Measurements from ENCODE around the gene TMC7. TPM values are rescaled to one million over a fixed set of nuclear protein-coding genes. Genes with fewer than 3 reads are reported as not detected.

The TMC7 gene
- total RNA-seq, 1 experiment from 2014 or later = 4.3 TPM

- no peak overlapping the region for H2BK120ac ChIP-seq (ENCODE audit: low read depth, low read length, poor library complexity, severe bottlenecking)
- Mint-ChIP-seq H3K4me3 (no peak overlapping the region), H3K27ac (no peak overlapping the region), H3K4me1 (peaks cover 0 to 6% of the 10 kb centered on the region in 2 experiments; a peak in 2 of 4 replicates), H3K9me3 (no peaks in the 10 kb centered on the region), H3K36me3 (ENCODE audit: insufficient read depth in 1 of 3, low read depth in 3 of 3) (peaks cover 0 to 41% (median 28%) of the 10 kb centered on the region in 3 experiments; a peak in 5 of 7 replicates), H3K27me3 (ENCODE audit: low read depth) (no peaks in the 10 kb centered on the region)
- H4K20me1 ChIP-seq (ENCODE audit: control insufficient read depth, insufficient read depth, insufficient read length) = no peaks in the 10 kb centered on the region
- H3K4me2 ChIP-seq (ENCODE audit: insufficient read depth, insufficient read length, low read length) = no peak overlapping the region
- no peak overlapping the region for H3K9ac ChIP-seq (ENCODE audit: extremely low read depth, insufficient read length, low read length)
- no peak overlapping the region for H2AK5ac ChIP-seq (ENCODE audit: insufficient read length, low read length)
- H3K4ac ChIP-seq (ENCODE audit: low read depth, low read length) = no peak overlapping the region
- no peak overlapping the region for H3K18ac ChIP-seq (ENCODE audit: insufficient read length, low read depth, low read length)
- H3K27ac ChIP-seq (ENCODE audit: insufficient read length, low read depth, low read length) = no peak overlapping the region
- no peaks in the 10 kb centered on the region for H3K27me3 ChIP-seq (ENCODE audit: insufficient read depth, low read length)
- H3K4me1 ChIP-seq (ENCODE audit: insufficient read depth, low read length) = no peaks in the 10 kb centered on the region
- no peaks in the 10 kb centered on the region for H3K79me2 ChIP-seq (ENCODE audit: insufficient read depth, low read length)
- DNase-seq = no peak
- no peak for TF ChIP-seq CTCF (conservative IDR thresholded peaks at IDR 0.05)
- no peak overlapping the region for H3K56ac ChIP-seq (ENCODE audit: insufficient read length, low read depth, low read length)
- no peak overlapping the region for H2BK12ac ChIP-seq (ENCODE audit: insufficient read length, low read depth, low read length)
- no peak overlapping the region for H2AFZ ChIP-seq (ENCODE audit: low read length)
- H4K91ac ChIP-seq (ENCODE audit: insufficient read length, low read depth, low read length) = no peak overlapping the region
- H2BK15ac ChIP-seq (ENCODE audit: low read depth, low read length) = no peak overlapping the region
- H2BK5ac ChIP-seq (ENCODE audit: insufficient read length, low read length) = no peak overlapping the region
- no peak overlapping the region for H3K14ac ChIP-seq (ENCODE audit: insufficient read depth, low read length)
- no peaks in the 10 kb centered on the region for H3K79me1 ChIP-seq (ENCODE audit: insufficient read depth, low read depth, low read length, poor library complexity, severe bottlenecking)
- H4K5ac ChIP-seq (ENCODE audit: insufficient read length, low read depth, low read length) = no peak overlapping the region
- no CpG with 5 or more reads among the region's 3 CpGs for WGBS (ENCODE audit: extremely low coverage, insufficient read length, low lambda C conversion rate)
- H3T11ph ChIP-seq (ENCODE audit: low read length) = no peak overlapping the region
- no peak overlapping the region for H4K8ac ChIP-seq (replicated peaks; ENCODE audit: insufficient read length, low read depth, low read length)
- no peak overlapping the region for H2BK20ac ChIP-seq (ENCODE audit: low read depth, low read length, poor library complexity, severe bottlenecking)
- no peaks in the 10 kb centered on the region for H3K23me2 ChIP-seq (ENCODE audit: insufficient read length, low read depth, low read length, poor library complexity, severe bottlenecking)
- H3K23ac ChIP-seq (ENCODE audit: insufficient read length, low read depth, low read length) = no peak overlapping the region
- H3K9me3 ChIP-seq (ENCODE audit: control insufficient read depth, low read depth, low read length) = no peaks in the 10 kb centered on the region
Measured at GRCh38 chr16:19073344-19073743, 89.6 kb downstream of the TMC7 start.
